ENCODE measurements around the gene SLC6A9. TPM values are rescaled to one million over a fixed set of nuclear protein-coding genes. Genes with fewer than 3 reads are reported as not detected.

SLC6A9 gene
- polyA plus RNA-seq, 3 donors: not detected

DNA sequence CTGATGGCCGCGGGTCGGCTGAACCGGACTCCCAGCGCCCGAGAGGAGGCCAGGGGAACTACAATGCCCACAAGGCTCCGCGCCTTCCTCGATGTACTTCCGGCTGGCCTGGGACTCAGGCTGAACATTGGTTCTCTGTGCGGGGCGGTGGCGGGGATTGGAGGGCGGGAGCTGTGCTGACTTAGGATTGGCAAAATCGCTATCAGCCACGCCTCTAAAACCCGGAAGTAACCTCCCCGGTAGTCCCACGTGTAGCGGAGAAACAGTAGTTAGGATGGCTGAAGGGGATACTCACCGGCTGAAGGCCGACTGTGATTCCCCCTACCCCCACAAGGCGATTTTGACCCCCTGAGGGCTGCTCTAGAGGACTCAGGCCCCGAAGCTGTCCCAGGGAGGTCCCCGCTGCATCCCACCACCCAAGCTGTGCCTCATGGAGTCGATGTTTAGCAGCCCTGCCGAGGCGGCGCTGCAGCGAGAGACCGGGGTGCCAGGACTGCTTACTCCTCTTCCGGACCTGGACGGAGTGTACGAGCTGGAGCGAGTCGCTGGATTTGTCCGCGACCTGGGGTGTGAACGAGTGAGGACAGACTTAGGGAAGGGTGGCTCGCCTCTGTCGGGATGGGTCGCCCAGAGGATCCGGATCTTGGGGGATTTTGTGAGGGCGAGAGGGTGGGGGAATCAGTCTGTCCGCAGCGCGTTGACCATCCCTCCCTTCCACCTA, 61.4 kb downstream of the SLC6A9 start, which contains the start of gene DPH2:
Gene DPH2, plus strand, starts transcription at position 265 of the 721 bp plus-strand sequence. Its CDS starts 166 bp downstream, at position 431.
- Mint-ChIP-seq H3K9me3 (no peaks in the 10 kb centered on the region), H3K27ac (peak within 1 kb of the TSS; percentile 50 to 93 (median 79)), H3K4me3 (peak within 1 kb of the TSS; percentile 89 to 96), H3K36me3 (peaks cover 26 to 29% of the 10 kb centered on the region in 2 donors), H3K4me1 (peaks cover 24% of the 10 kb centered on the region), H3K27me3 (ENCODE audit: low read depth in 3 of 3) (peaks cover 0 to 3% (median 1%) of the 10 kb centered on the region in 3 donors)
- intact Hi-C loops (cut with micrococcal nuclease): loop anchor here in 1 of 2 donors (10.0 kb wide), 2 partner anchors 315 to 385 kb away; partner anchors contain the start of genes ERI3 and KDM4A
- peak within 1 kb of the TSS; percentile 54 to 94 (median 63) for H3K4me3 ChIP-seq (replicated peaks in 1 of 3; ENCODE audit: low read depth in 2 of 3, low read length in 3 of 3)
- H3K4me1 ChIP-seq (ENCODE audit: control insufficient read depth in 1 of 2, insufficient read depth in 2 of 2, low read length in 2 of 2): peaks cover 16 to 27% of the 10 kb centered on the region in 2 donors
- no peaks in the 10 kb centered on the region for H3K27me3 ChIP-seq (ENCODE audit: control insufficient read depth in 2 of 2, insufficient read depth in 2 of 2, low read length in 2 of 2)
- H2AFZ ChIP-seq (ENCODE audit: insufficient read depth, low read depth, low read length, poor library complexity, severe bottlenecking): peak within 1 kb of the TSS; percentile 89
- H3K9ac ChIP-seq (ENCODE audit: insufficient read depth, low read length, poor library complexity, severe bottlenecking): peak within 1 kb of the TSS; percentile 69
- 1% methylated on average over 28 of the region's 47 CpGs for WGBS (ENCODE audit: insufficient coverage)
- peaks cover 6 to 36% of the 10 kb centered on the region in 2 donors for H3K36me3 ChIP-seq (replicated peaks in 1 of 2; ENCODE audit: control insufficient read depth in 1 of 2, insufficient read depth in 2 of 2, low read length in 2 of 2)
- H4K20me1 ChIP-seq (ENCODE audit: insufficient read depth, low read length): peaks cover under 1% of the 10 kb centered on the region
- H3K27ac ChIP-seq (ENCODE audit: low read depth in 1 of 2, low read length in 2 of 2): peak within 1 kb of the TSS in 1 of 2 donors; percentile 65
- peak; percentile 97 to 98 (median 97) for DNase-seq
- peaks cover 14% of the 10 kb centered on the region for H3K79me2 ChIP-seq (ENCODE audit: insufficient read depth, low read length)
- peak within 1 kb of the TSS; percentile 92 for H3K4me2 ChIP-seq (replicated peaks; ENCODE audit: extremely low read depth, low read length, poor library complexity, severe bottlenecking)
- no peaks in the 10 kb centered on the region for H3K9me3 ChIP-seq (replicated peaks in 1 of 2; ENCODE audit: control insufficient read depth in 1 of 2, insufficient read depth in 1 of 2, low read length in 2 of 2)
- TF ChIP-seq, protein P1, sequence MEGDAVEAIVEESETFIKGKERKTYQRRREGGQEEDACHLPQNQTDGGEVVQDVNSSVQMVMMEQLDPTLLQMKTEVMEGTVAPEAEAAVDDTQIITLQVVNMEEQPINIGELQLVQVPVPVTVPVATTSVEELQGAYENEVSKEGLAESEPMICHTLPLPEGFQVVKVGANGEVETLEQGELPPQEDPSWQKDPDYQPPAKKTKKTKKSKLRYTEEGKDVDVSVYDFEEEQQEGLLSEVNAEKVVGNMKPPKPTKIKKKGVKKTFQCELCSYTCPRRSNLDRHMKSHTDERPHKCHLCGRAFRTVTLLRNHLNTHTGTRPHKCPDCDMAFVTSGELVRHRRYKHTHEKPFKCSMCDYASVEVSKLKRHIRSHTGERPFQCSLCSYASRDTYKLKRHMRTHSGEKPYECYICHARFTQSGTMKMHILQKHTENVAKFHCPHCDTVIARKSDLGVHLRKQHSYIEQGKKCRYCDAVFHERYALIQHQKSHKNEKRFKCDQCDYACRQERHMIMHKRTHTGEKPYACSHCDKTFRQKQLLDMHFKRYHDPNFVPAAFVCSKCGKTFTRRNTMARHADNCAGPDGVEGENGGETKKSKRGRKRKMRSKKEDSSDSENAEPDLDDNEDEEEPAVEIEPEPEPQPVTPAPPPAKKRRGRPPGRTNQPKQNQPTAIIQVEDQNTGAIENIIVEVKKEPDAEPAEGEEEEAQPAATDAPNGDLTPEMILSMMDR (IDR thresholded peaks at IDR 0.05): no peak

DNA sequence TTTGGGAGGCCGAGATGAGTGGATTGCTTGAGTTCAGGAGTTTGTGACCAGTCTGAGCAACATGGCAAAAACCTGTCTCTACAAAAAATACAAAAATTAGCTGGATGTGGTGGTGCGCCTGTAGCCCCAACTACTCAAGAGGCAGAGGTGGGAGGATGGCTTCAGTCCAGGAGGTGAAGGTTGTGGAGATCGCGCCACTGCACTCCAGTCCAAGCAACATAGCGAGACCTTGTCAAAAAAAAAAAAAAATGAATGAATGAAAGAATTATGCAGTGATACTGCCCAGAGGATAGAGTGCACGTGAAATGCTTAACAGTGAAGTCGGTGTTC, 61.9 kb downstream of the SLC6A9 start:
- intact Hi-C loops (cut with micrococcal nuclease): no loop called here
- H3K4me3 ChIP-seq (replicated peaks in 1 of 3; ENCODE audit: low read depth in 2 of 3, low read length in 3 of 3): peak overlapping the region in 1 of 3 experiments; percentile 94
- H3K4me1 ChIP-seq (ENCODE audit: control insufficient read depth in 1 of 2, insufficient read depth in 2 of 2, low read length in 2 of 2): peaks cover 20 to 29% of the 10 kb centered on the region in 2 donors
- WGBS (ENCODE audit: insufficient coverage): 33% methylated on average over 3 of the region's 7 CpGs
- Mint-ChIP-seq H3K9me3 (no peaks in the 10 kb centered on the region), H3K4me3 (peak overlapping the region; percentile 53 to 83), H3K27ac (peak overlapping the region in 1 of 7 donors; percentile 79), H3K4me1 (peaks cover 23% of the 10 kb centered on the region), H3K27me3 (ENCODE audit: low read depth in 3 of 3) (peaks cover 0 to 3% (median 1%) of the 10 kb centered on the region in 3 donors), H3K36me3 (peaks cover 26 to 29% of the 10 kb centered on the region in 2 donors)
- no peaks in the 10 kb centered on the region for H3K9me3 ChIP-seq (replicated peaks in 1 of 2; ENCODE audit: control insufficient read depth in 1 of 2, insufficient read depth in 1 of 2, low read length in 2 of 2)
- H3K27me3 ChIP-seq (ENCODE audit: control insufficient read depth in 2 of 2, insufficient read depth in 2 of 2, low read length in 2 of 2): no peaks in the 10 kb centered on the region
- DNase-seq: no peak
- H4K20me1 ChIP-seq (ENCODE audit: insufficient read depth, low read length): no peaks in the 10 kb centered on the region
- peaks cover 13% of the 10 kb centered on the region for H3K79me2 ChIP-seq (ENCODE audit: insufficient read depth, low read length)
- no peak overlapping the region for H3K9ac ChIP-seq (ENCODE audit: insufficient read depth, low read length, poor library complexity, severe bottlenecking)
- H3K36me3 ChIP-seq (replicated peaks in 1 of 2; ENCODE audit: control insufficient read depth in 1 of 2, insufficient read depth in 2 of 2, low read length in 2 of 2): peaks cover 6 to 39% of the 10 kb centered on the region in 2 donors
- TF ChIP-seq, protein P1 (IDR thresholded peaks at IDR 0.05): no peak
- no peak overlapping the region for H2AFZ ChIP-seq (ENCODE audit: insufficient read depth, low read depth, low read length, poor library complexity, severe bottlenecking)
- no peak overlapping the region for H3K27ac ChIP-seq (ENCODE audit: low read depth in 1 of 2, low read length in 2 of 2)
- H3K4me2 ChIP-seq (replicated peaks; ENCODE audit: extremely low read depth, low read length, poor library complexity, severe bottlenecking): peak overlapping the region; percentile 92

Data from CD14-positive monocyte (primary cell).